ENCODE data around the gene RPL29.
A peak's percentile ranks its signal among the peaks of the same experiment; 100 is the strongest.
"Not testable (repeated sequence)": the region's sequence is repeated elsewhere in the genome, so short reads cannot be mapped to it uniquely, and the experiment has no call there.

Gene RPL29

GRCh38 chr3:51994530-51994929 is 1.2 kb downstream of the RPL29 start:
- Histone ChIP-seq H3K9me3 (ENCODE audit: low read depth, low read length) (no peaks in the 10 kb centered on the region), H3K4me3 (peak overlapping the region; percentile 86), H3K36me3 (ENCODE audit: insufficient read depth, low read length) (peaks cover 37% of the 10 kb centered on the region), H3K9ac (ENCODE audit: insufficient read length) (peak overlapping the region; percentile 95), H3K27ac (peak overlapping the region; percentile 93; the same call in 1 of the 2 replicates)
- TF ChIP-seq EZH2 (IDR thresholded peaks at IDR 0.05) (no peak), POLR2AphosphoS5 (IDR thresholded peaks at IDR 0.05; ENCODE audit: borderline replicate concordance, low read depth, low read length) (no peak; the same call in 1 of the 2 replicates), FOXP2 (optimal IDR thresholded peaks at IDR 0.05; ENCODE audit: control extremely low read depth, extremely low read length, insufficient read depth) (no peak)
- DNase-seq (ENCODE audit: low read depth, low spot score), result no peak

GRCh38 chr3:51993657-51994056 is 2.0 kb downstream of the RPL29 start:
- H3K9me3 ChIP-seq (ENCODE audit: low read depth, low read length); H3K4me3 ChIP-seq; DNase-seq (ENCODE audit: low read depth, low spot score); H3K27ac ChIP-seq; H3K9ac ChIP-seq (ENCODE audit: insufficient read length): not testable (repeated sequence)
- H3K36me3 ChIP-seq (ENCODE audit: insufficient read depth, low read length), result peaks cover 37% of the 10 kb centered on the region

DNA sequence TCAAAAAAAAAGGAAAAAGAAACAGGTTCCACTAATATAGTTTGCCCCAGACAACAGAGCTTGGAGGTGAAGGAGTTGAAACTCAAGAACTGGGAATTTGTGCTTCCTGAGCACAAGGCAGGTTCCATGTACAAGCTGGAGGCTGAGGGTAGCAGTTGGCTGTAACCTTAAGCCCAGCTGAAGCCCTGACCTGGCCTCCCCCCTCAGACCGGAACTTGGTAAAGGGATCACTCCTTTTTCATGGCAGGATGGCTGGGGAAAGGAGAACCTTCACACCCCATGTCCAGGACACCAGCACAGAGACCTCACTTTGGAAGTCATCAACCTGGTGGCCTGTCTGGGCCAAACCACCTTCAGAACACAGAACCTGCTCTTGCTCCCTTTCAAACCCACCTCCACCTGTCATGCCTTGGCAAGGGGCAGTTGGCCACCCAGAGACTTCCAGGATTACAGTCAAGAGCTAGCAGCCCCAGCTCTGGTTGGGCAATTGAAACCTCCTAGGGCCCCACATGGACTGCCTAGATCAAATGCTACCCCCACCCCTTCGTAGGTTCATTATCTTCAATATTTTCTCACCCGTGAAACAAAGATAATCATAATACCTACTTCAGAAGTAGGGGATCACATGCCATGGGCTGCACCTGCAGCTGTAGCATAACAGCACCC is 3.5 kb downstream of the RPL29 start:
- no peak; the same call in none of the 2 replicates for TF ChIP-seq POLR2AphosphoS5 (IDR thresholded peaks at IDR 0.05; ENCODE audit: borderline replicate concordance, low read depth, low read length)
- no peak for TF ChIP-seq FOXP2 (optimal IDR thresholded peaks at IDR 0.05; ENCODE audit: control extremely low read depth, extremely low read length, insufficient read depth)
- peak overlapping the region; percentile 62; the same call in 1 of the 2 replicates for H3K27ac ChIP-seq
- H3K9ac ChIP-seq (ENCODE audit: insufficient read length), result no peak overlapping the region

DNA sequence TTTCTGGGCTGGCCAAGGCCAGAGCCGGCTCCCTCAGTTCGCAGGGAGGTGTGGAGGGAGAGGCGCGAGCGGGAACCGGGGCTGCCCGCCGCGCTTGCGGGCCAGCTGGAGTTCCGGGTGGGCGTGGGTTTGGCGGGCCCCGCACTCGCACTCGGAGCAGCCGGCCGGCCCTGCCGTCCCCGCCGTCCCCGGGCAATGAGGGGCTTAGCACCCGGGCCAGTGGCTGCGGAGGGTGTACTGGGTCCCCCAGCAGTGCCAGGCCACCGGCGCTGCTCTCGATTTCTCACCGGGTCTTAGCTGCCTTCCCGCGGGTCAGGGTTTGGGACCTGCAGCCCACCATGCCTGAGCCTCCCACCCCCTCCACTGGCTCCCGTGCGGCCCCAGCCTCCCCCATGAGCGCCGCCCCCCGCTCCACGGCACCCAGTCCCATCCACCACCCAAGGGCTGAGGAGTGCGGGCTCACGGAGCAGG is 5.2 kb downstream of the RPL29 start:
- H3K36me3 ChIP-seq (ENCODE audit: insufficient read depth, low read length), result peaks cover 37% of the 10 kb centered on the region
- not testable (repeated sequence) for H3K27ac ChIP-seq; H3K9me3 ChIP-seq (ENCODE audit: low read depth, low read length); DNase-seq (ENCODE audit: low read depth, low spot score); H3K9ac ChIP-seq (ENCODE audit: insufficient read length); H3K4me3 ChIP-seq

More for the DNA sequence above, 3.5 kb downstream of the RPL29 start:
- peaks cover 37% of the 10 kb centered on the region for H3K36me3 ChIP-seq (ENCODE audit: insufficient read depth, low read length)
- DNase-seq (ENCODE audit: low read depth, low spot score), result no peak
- H3K9me3 ChIP-seq (ENCODE audit: low read depth, low read length), result no peaks in the 10 kb centered on the region
- H3K4me3 ChIP-seq, result no peak overlapping the region

DNA sequence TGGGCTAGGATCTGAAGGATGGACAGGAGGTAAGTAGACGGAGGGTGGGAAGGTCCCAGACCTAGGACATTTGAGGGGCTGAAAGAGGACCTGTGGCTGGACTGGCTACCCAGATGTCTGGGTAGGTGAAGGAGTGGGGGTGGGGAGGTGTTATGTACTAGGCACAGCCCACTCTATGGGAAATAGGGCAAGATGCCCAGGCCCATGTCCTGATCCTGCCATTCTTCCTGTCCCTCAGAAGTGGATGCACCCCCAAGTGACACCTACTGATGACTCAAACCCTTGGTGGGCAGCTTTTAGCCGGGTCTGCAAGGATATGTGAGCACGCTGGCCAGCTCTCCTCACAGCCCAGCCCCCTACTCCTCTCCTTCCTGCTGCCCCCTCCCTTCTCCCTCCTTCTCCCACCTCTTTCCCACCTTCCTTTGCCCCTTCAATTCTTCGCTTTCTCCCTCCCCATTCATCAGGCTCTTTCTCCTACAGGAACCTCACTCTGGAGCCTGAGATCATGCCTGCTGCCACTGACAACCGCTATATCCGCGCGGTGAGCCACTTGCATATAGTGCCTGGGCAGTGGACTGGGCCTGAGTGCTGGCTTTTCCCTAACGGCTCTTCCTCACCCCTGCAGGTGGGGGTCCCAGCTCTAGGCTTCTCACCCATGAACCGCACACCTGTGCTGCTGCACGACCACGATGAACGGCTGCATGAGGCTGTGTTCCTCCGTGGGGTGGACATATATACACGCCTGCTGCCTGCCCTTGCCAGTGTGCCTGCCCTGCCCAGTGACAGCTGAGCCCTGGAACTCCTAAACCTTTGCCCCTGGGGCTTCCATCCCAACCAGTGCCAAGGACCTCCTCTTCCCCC is 7.2 kb downstream of the RPL29 start:
- H3K36me3 ChIP-seq (ENCODE audit: insufficient read depth, low read length), result peaks cover 19% of the 10 kb centered on the region
- no peak overlapping the region for H3K9ac ChIP-seq (ENCODE audit: insufficient read length)
- TF ChIP-seq EZH2 (IDR thresholded peaks at IDR 0.05) (no peak), FOXP2 (optimal IDR thresholded peaks at IDR 0.05; ENCODE audit: control extremely low read depth, extremely low read length, insufficient read depth) (no peak), POLR2AphosphoS5 (IDR thresholded peaks at IDR 0.05; ENCODE audit: borderline replicate concordance, low read depth, low read length) (no peak)
- H3K9me3 ChIP-seq (ENCODE audit: low read depth, low read length), result no peaks in the 10 kb centered on the region
- no peak overlapping the region for H3K4me3 ChIP-seq
- DNase-seq (ENCODE audit: low read depth, low spot score), result no peak
- H3K27ac ChIP-seq, result no peak overlapping the region

DNA sequence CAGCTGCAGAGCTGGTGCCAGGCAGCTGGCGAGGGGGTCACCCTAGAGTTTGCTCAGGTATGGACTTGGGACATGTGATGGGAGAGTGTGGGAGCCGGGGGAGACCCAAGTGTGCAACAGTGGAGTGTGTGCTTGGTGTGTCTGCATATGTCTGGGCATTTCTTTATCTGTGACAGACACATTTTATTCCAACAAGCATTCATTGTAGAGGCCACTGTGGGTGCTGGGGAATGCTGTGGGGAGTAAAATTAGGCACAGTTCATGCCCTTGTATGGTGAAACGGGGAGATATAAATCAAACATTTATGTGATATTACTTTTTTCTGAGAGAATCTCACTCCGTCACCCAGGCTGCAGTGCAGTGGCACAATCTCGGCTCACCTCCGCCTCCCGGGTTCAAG is 8.1 kb downstream of the RPL29 start:
- Histone ChIP-seq H3K36me3 (ENCODE audit: insufficient read depth, low read length) (peaks cover 12% of the 10 kb centered on the region), H3K9me3 (ENCODE audit: low read depth, low read length) (no peaks in the 10 kb centered on the region), H3K9ac (ENCODE audit: insufficient read length) (no peak overlapping the region), H3K27ac (no peak overlapping the region), H3K4me3 (no peak overlapping the region)
- DNase-seq (ENCODE audit: low read depth, low spot score), result no peak
- TF ChIP-seq POLR2AphosphoS5 (IDR thresholded peaks at IDR 0.05; ENCODE audit: borderline replicate concordance, low read depth, low read length), result no peak
- no peak for TF ChIP-seq FOXP2 (optimal IDR thresholded peaks at IDR 0.05; ENCODE audit: control extremely low read depth, extremely low read length, insufficient read depth)
- no peak for TF ChIP-seq EZH2 (IDR thresholded peaks at IDR 0.05)

- no peak for DNase-seq (ENCODE audit: low read depth, low spot score)
- no peak overlapping the region for H3K9ac ChIP-seq (ENCODE audit: insufficient read length)
- no peak overlapping the region for H3K27ac ChIP-seq
- TF ChIP-seq FOXP2 (optimal IDR thresholded peaks at IDR 0.05; ENCODE audit: control extremely low read depth, extremely low read length, insufficient read depth) (no peak), POLR2AphosphoS5 (IDR thresholded peaks at IDR 0.05; ENCODE audit: borderline replicate concordance, low read depth, low read length) (no peak), EZH2 (IDR thresholded peaks at IDR 0.05) (no peak)
- no peaks in the 10 kb centered on the region for H3K9me3 ChIP-seq (ENCODE audit: low read depth, low read length)
- no peak overlapping the region for H3K4me3 ChIP-seq
- H3K36me3 ChIP-seq (ENCODE audit: insufficient read depth, low read length), result no peaks in the 10 kb centered on the region
These were observed 9.4 kb downstream of the RPL29 start for GRCh38 chr3:51986010-51986947.

DNA sequence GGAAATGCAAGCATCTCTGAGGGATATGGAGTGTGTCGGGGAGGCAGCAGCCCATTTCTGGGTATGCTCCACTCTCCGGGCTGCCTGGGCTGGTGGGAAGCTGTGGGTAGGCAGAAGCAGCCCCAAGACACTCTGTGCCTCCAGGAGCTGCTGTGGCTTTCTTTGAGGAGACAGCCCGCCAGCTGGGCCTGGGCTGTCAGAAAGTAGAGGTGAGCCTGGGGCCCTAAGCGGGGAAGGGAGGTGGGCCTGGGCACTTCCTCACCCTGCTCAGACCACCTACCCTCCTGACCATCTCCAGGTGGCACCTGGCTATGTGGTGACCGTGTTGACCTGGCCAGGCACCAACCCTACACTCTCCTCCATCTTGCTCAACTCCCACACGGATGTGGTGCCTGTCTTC is 10.6 kb downstream of the RPL29 start:
- Histone ChIP-seq H3K36me3 (ENCODE audit: insufficient read depth, low read length) (no peaks in the 10 kb centered on the region), H3K27ac (no peak overlapping the region), H3K9me3 (ENCODE audit: low read depth, low read length) (no peaks in the 10 kb centered on the region), H3K9ac (ENCODE audit: insufficient read length) (no peak overlapping the region), H3K4me3 (no peak overlapping the region)
- no peak for DNase-seq (ENCODE audit: low read depth, low spot score)
- no peak for TF ChIP-seq POLR2AphosphoS5 (IDR thresholded peaks at IDR 0.05; ENCODE audit: borderline replicate concordance, low read depth, low read length)
- no peak for TF ChIP-seq EZH2 (IDR thresholded peaks at IDR 0.05)
- no peak for TF ChIP-seq FOXP2 (optimal IDR thresholded peaks at IDR 0.05; ENCODE audit: control extremely low read depth, extremely low read length, insufficient read depth)
